GM19238 (cell line): ENCODE results near the gene PDIK1L.

Experiments used
- DNase-seq: peaks from one replicate; pipeline ENCODE4 v3.0.0; 2011; ENCODE audit warnings: low spot score; ENCODE audit not compliant: insufficient read length

The PDIK1L gene

GRCh38 chr1:26169669-26170471 is 58.2 kb downstream of the PDIK1L start, which contains the start of gene ZNF593:
TSS of gene ZNF593 (plus strand) at chr1:26169908. CDS start at chr1:26169984, 76 bp downstream.
- peak; percentile 100 for DNase-seq

GRCh38 chr1:26170472-26170821 is 58.8 kb downstream of the PDIK1L start:
- DNase-seq = no peak

DNA sequence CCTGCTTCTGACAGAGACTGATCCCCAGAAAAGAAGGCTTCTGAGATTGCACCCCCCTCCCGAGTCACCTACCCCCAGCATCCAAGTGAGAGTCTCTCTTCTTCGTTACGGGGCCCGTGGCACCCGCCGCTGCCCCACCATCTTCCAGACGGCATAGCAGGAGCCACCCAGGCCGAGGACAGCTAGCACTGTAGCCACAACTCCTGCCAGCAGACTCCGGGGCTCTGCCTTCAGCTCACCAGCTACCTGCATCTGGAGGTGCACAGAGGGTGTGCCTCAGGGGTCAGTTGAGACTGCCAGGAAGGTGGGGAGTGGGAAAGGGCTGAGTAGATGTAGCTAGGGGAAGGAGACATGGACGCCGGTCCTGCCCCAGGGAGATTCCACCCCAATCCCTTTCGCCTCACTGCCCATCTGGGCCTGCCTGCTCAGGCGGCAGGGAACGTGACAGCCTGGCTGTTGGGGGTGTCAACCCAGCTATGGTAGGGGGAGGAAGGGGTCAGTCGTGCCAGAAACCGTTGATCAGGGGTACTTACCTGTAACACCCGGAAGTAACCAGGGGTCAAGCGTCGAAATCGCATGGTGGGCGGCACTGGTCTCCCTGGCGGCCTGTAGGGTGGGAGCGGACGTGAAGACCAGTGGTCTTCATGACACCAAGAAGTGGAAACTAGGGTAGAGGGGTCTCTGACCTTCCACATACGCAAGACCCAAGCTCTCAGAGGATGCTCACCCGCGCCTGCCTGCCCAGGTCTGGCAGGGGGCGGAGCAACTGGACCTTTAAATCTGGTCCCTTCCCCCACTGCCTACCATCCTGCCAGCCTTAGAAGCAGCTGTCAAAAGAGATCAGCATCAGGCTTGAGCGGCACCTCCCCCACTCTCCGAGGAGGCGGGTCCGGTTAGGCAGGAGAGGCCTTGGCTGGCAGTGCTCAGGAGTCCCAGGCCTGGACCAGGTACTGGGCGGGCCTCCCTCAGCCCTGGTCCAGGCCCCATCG is 59.8 kb downstream of the PDIK1L start, which contains the start of gene ZNF593OS:
TSS of gene ZNF593OS (minus strand) at position 749 of the 989 bp plus-strand sequence. CDS start at position 578, 171 bp downstream.
- no peak for DNase-seq
